DND-41 (cell line): ENCODE data around the gene ZMIZ1.

Experiments
- ATAC-seq: fragments of 200-7000 bp; cut with Tn5 transposase; 3 replicates; pipeline ENCODE4 v1.9.1; 2021; ENCODE audit warnings: low read depth; ENCODE audit not compliant: insufficient read depth
- DNase-seq: peaks from one replicate; pipeline ENCODE4 v3.0.0-alpha.2; 2020
- H2AFZ ChIP-seq: 2 replicates; pipeline ENCODE4 v1.6.0; 2012; ENCODE audit warnings: low read depth, low read length
- H3K27ac ChIP-seq: 2 replicates; pipeline ENCODE4 v1.5.1; 2012; ENCODE audit warnings: low read length, inconsistent platforms
- H3K27me3 ChIP-seq: fragments of 200-600 bp; sonication (generic); 2 replicates; pipeline ENCODE4 v1.6.0; 2012; ENCODE audit warnings: low read length, mild to moderate bottlenecking, inconsistent platforms; ENCODE audit not compliant: insufficient read depth, poor library complexity
- H3K36me3 ChIP-seq: 2 replicates; pipeline ENCODE4 v1.5.1; 2012; ENCODE audit warnings: low read length, inconsistent platforms; ENCODE audit not compliant: insufficient read depth
- H3K4me1 ChIP-seq: 2 replicates; pipeline ENCODE4 v1.5.1; 2012; ENCODE audit warnings: mild to moderate bottlenecking, low read length; ENCODE audit not compliant: insufficient read depth
- H3K4me2 ChIP-seq: 2 replicates; pipeline ENCODE4 v1.6.0; 2012; ENCODE audit warnings: mild to moderate bottlenecking, moderate library complexity, low read length, inconsistent platforms; ENCODE audit not compliant: insufficient read depth
- H3K4me3 ChIP-seq, 2 experiments: fragments of 200-600 bp in 1 of 2; shearing (Covaris generic) in 1 of 2; 2 replicates each; pipeline ENCODE4 v1.5.1; 2012 to 2016; ENCODE audit warnings: inconsistent platforms in 2 of 2, low read length in 2 of 2, mild to moderate bottlenecking in 2 of 2, low read depth in 1 of 2, moderate library complexity in 1 of 2
- H3K79me2 ChIP-seq: 2 replicates; pipeline ENCODE4 v1.6.0; 2012; ENCODE audit warnings: low read length, inconsistent platforms; ENCODE audit not compliant: insufficient read depth
- H3K9ac ChIP-seq: 2 replicates; pipeline ENCODE4 v1.6.0; 2012; ENCODE audit warnings: low read depth, mild to moderate bottlenecking, inconsistent platforms, low read length, moderate library complexity
- H3K9me3 ChIP-seq: 2 replicates; pipeline ENCODE4 v1.5.1; 2012; ENCODE audit warnings: low read length, moderate library complexity, mild to moderate bottlenecking, inconsistent platforms; ENCODE audit not compliant: insufficient read depth, severe bottlenecking
- H4K20me1 ChIP-seq: 2 replicates; pipeline ENCODE4 v1.6.0; 2012; ENCODE audit warnings: low read length; ENCODE audit not compliant: insufficient read depth
- EZH2 ChIP-seq: IDR thresholded peaks from 3 replicates; pipeline ENCODE4 v1.6.1; 2012; ENCODE audit warnings: borderline replicate concordance, low read depth, mild to moderate bottlenecking, moderate library complexity, low read length, inconsistent platforms; ENCODE audit not compliant: severe bottlenecking
- TF ChIP-seq, protein P1 (sequence below): IDR thresholded peaks from 2 replicates; pipeline ENCODE4 v1.5.1; 2012; ENCODE audit warnings: borderline replicate concordance, low read length, moderate library complexity, mild to moderate bottlenecking; ENCODE audit not compliant: poor library complexity, severe bottlenecking; ENCODE audit errors: extremely low read depth

ZMIZ1 gene

DNA sequence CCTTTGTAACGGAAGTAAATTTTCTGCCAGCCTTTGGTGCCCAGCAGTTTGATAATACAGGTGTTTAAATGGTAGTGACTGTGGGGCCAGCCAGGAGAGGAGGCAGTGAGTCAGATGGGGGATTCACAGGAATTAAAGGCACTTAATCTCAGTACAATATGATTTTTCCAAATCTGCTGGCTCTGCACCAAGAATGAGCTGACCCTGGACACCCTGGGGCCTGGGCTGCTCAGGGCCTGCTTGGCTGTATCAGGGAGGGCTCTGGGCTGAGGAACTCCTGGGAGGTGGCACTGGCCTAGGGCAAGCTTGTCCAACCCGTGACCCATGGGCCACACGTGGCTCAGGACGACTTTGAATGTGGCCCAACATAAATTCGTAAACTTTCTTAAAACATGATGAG, 104.1 kb downstream of the ZMIZ1 start:
- Histone ChIP-seq H2AFZ (no peak overlapping the region), H3K9me3 (no peaks in the 10 kb centered on the region), H4K20me1 (peaks cover 21% of the 10 kb centered on the region), H3K4me2 (no peak overlapping the region), H3K4me3 (no peak overlapping the region), H3K27me3 (no peaks in the 10 kb centered on the region), H3K79me2 (no peaks in the 10 kb centered on the region), H3K27ac (no peak overlapping the region), H3K4me1 (no peaks in the 10 kb centered on the region), H3K9ac (no peak overlapping the region), H3K36me3 (peaks cover 29% of the 10 kb centered on the region)
- DNase-seq (no peak), ATAC-seq (no peak)
- no peak for TF ChIP-seq EZH2
- TF ChIP-seq, protein P1, sequence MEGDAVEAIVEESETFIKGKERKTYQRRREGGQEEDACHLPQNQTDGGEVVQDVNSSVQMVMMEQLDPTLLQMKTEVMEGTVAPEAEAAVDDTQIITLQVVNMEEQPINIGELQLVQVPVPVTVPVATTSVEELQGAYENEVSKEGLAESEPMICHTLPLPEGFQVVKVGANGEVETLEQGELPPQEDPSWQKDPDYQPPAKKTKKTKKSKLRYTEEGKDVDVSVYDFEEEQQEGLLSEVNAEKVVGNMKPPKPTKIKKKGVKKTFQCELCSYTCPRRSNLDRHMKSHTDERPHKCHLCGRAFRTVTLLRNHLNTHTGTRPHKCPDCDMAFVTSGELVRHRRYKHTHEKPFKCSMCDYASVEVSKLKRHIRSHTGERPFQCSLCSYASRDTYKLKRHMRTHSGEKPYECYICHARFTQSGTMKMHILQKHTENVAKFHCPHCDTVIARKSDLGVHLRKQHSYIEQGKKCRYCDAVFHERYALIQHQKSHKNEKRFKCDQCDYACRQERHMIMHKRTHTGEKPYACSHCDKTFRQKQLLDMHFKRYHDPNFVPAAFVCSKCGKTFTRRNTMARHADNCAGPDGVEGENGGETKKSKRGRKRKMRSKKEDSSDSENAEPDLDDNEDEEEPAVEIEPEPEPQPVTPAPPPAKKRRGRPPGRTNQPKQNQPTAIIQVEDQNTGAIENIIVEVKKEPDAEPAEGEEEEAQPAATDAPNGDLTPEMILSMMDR = no peak

DNA sequence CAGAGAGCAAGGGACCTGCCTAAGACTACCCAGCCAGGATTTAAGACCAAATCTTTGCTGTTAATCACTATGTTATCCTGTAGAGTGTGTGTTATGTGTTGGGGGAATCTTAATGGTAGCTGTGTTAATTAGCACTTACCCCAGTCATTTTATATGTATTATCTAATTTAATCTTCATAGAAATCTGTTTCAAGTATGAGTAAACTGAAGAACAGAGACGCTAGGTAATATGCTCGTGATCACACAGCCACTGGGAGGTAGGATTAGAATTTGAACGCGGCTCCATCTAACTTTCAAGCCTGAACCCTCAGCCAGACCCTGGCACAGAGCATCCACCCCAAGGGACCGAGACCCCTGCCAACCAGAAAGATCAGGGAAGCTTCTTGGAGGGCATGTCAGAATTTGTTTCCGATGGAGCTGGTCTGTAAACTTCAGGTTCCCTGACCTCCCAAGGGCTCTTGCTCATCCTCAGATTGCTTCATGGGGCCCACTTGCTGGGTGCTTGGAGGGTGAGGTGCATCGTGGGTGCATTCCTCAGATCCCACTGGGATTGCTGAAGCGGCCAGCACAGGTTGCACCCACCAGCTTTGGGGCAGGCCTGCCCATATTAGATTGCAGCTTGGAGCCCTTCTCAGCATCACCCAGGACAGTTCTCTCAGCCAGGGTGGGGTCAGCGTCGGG, 105.0 kb downstream of the ZMIZ1 start:
- TF ChIP-seq, protein P1 = no peak
- no peak for TF ChIP-seq EZH2
- H2AFZ ChIP-seq = no peak overlapping the region
- no peak for DNase-seq
- H3K9ac ChIP-seq = no peak overlapping the region
- H3K27ac ChIP-seq = no peak overlapping the region
- H3K79me2 ChIP-seq = no peaks in the 10 kb centered on the region
- peaks cover 21% of the 10 kb centered on the region for H4K20me1 ChIP-seq
- no peak for ATAC-seq
- no peaks in the 10 kb centered on the region for H3K9me3 ChIP-seq
- H3K4me1 ChIP-seq = no peaks in the 10 kb centered on the region
- no peaks in the 10 kb centered on the region for H3K27me3 ChIP-seq
- H3K4me2 ChIP-seq = no peak overlapping the region
- peaks cover 29% of the 10 kb centered on the region for H3K36me3 ChIP-seq
- H3K4me3 ChIP-seq = no peak overlapping the region

DNA sequence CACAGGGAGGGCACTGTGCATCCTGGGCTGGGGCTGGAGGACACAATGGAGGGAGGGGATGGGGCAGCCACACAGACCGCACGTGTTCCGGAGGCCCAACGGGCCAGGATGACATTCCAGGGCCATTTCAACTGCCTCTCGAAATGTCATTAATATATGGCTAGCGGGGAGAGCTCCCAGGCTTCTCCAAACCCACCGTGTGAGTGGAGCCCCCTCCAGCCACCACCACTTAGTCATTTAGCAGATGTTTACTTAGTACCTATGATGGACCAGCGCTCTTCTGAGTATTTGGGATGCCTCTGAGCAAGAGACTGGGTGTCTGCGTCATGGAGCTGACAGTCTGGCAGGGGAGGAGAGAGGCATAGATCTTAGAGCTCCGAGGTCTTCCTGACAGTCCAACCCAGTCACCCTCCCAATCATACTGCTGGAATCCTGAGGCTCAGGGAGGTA, 107.3 kb downstream of the ZMIZ1 start:
- TF ChIP-seq, protein P1 = no peak
- no peak for TF ChIP-seq EZH2
- no peaks in the 10 kb centered on the region for H3K79me2 ChIP-seq
- H3K4me3 ChIP-seq = no peak overlapping the region
- H3K4me2 ChIP-seq = no peak overlapping the region
- no peak overlapping the region for H3K27ac ChIP-seq
- H3K4me1 ChIP-seq = no peaks in the 10 kb centered on the region
- H3K9ac ChIP-seq = no peak overlapping the region
- no peak overlapping the region for H2AFZ ChIP-seq
- H3K36me3 ChIP-seq = peaks cover 28% of the 10 kb centered on the region
- no peaks in the 10 kb centered on the region for H3K9me3 ChIP-seq
- no peaks in the 10 kb centered on the region for H3K27me3 ChIP-seq
- H4K20me1 ChIP-seq = peaks cover 38% of the 10 kb centered on the region
- DNase-seq = no peak
- ATAC-seq = no peak
